Loucy (cell line): ENCODE data around the gene VPS13A.

Experiments
- H2AFZ ChIP-seq: fragments of 200-600 bp; sonication (generic); 2 replicates; pipeline ENCODE4 v1.6.0; 2016; ENCODE audit warnings: antibody characterized with exemption, mild to moderate bottlenecking, low read length, moderate library complexity
- H3F3A ChIP-seq: fragments of 200-600 bp; 2 replicates; pipeline ENCODE4 v1.6.0; 2016; ENCODE audit warnings: antibody characterized with exemption, low read depth, mild to moderate bottlenecking
- H3K27me3 ChIP-seq: fragments of 200-600 bp; sonication (generic); 2 replicates; pipeline ENCODE4 v1.6.1; 2014; ENCODE audit warnings: low read length, mild to moderate bottlenecking; ENCODE audit not compliant: insufficient read depth, poor library complexity, severe bottlenecking
- H3K36me3 ChIP-seq: fragments of 200-600 bp; sonication (generic); 2 replicates; pipeline ENCODE4 v1.6.1; 2016; ENCODE audit warnings: low read length; ENCODE audit not compliant: insufficient read depth
- H3K4me1 ChIP-seq: fragments of 200-600 bp; sonication (generic); 2 replicates; pipeline ENCODE4 v1.5.1; 2014; ENCODE audit warnings: low read length, mild to moderate bottlenecking; ENCODE audit not compliant: insufficient read depth, poor library complexity, severe bottlenecking
- H3K4me2 ChIP-seq: fragments of 200-600 bp; sonication (generic); 2 replicates; pipeline ENCODE4 v1.6.0; 2014; ENCODE audit warnings: antibody characterized with exemption, low read length, low read depth, mild to moderate bottlenecking; ENCODE audit not compliant: poor library complexity, severe bottlenecking
- H3K4me3 ChIP-seq: fragments of 200-600 bp; sonication (generic); 2 replicates; pipeline ENCODE4 v1.5.1; 2014; ENCODE audit warnings: low read length, mild to moderate bottlenecking, mixed read lengths; ENCODE audit not compliant: poor library complexity, severe bottlenecking
- H3K79me2 ChIP-seq: fragments of 200-600 bp; sonication (generic); 2 replicates; pipeline ENCODE4 v1.6.1; 2014; ENCODE audit warnings: low read length; ENCODE audit not compliant: insufficient read depth
- H3K9ac ChIP-seq: fragments of 200-600 bp; sonication (generic); 2 replicates; pipeline ENCODE4 v1.6.0; 2014; ENCODE audit warnings: mild to moderate bottlenecking, low read depth, low read length, moderate library complexity; ENCODE audit not compliant: poor library complexity, severe bottlenecking
- H3K9me2 ChIP-seq: fragments of 200-600 bp; sonication (generic); replicated peaks from 2 replicates; pipeline ENCODE4 v1.6.1; 2016; ENCODE audit warnings: low read depth, low read length, mixed read lengths
- H3K9me3 ChIP-seq: fragments of 200-600 bp; sonication (generic); 2 replicates; pipeline ENCODE4 v1.6.1; 2014; ENCODE audit warnings: mild to moderate bottlenecking, antibody characterized with exemption, low read length, low read depth; ENCODE audit not compliant: insufficient read depth
- H4K20me1 ChIP-seq: fragments of 200-600 bp; sonication (generic); 2 replicates; pipeline ENCODE4 v1.6.0; 2014; ENCODE audit warnings: antibody characterized with exemption, low read length, mild to moderate bottlenecking; ENCODE audit not compliant: insufficient read depth, poor library complexity, severe bottlenecking
- CTCF ChIP-seq: fragments of 200-600 bp; sonication (generic); conservative IDR thresholded peaks from 2 replicates; pipeline ENCODE4 v1.5.1; 2014; ENCODE audit warnings: mild to moderate bottlenecking, antibody characterized with exemption, low read length
- EZH2phosphoT487 ChIP-seq: fragments of 200-600 bp; IDR thresholded peaks from 2 replicates; pipeline ENCODE4 v1.6.1; 2018; ENCODE audit warnings: antibody characterized with exemption, mild to moderate bottlenecking, moderate library complexity, borderline replicate concordance

VPS13A gene

GRCh38 chr9:77293949-77294348, 116.6 kb downstream of the VPS13A start:
- Histone ChIP-seq H3K9me2 (no peaks in the 10 kb centered on the region), H3K9me3 (no peaks in the 10 kb centered on the region), H3K36me3 (peaks cover 23% of the 10 kb centered on the region; the same call in 1 of the 2 replicates), H3K27me3 (no peaks in the 10 kb centered on the region), H3K79me2 (no peaks in the 10 kb centered on the region), H3F3A (0 out of 2 replicates have a peak, but pooled peaks cover 2% of the 10 kb centered on the region), H3K4me3 (no peak overlapping the region), H2AFZ (no peak overlapping the region), H3K9ac (no peak overlapping the region), H3K4me1 (peaks cover 18% of the 10 kb centered on the region), H3K4me2 (no peak overlapping the region), H4K20me1 (no peaks in the 10 kb centered on the region)
- no peak for TF ChIP-seq EZH2phosphoT487
- TF ChIP-seq CTCF: no peak

GRCh38 chr9:77304543-77304942, 127.2 kb downstream of the VPS13A start:
- Histone ChIP-seq H3K9ac (no peak overlapping the region), H3K79me2 (no peaks in the 10 kb centered on the region), H3F3A (no peaks in the 10 kb centered on the region), H3K36me3 (peaks cover 27% of the 10 kb centered on the region; the same call in 1 of the 2 replicates), H2AFZ (no peak overlapping the region), H3K27me3 (no peaks in the 10 kb centered on the region), H4K20me1 (no peaks in the 10 kb centered on the region), H3K9me2 (no peaks in the 10 kb centered on the region), H3K4me1 (no peaks in the 10 kb centered on the region), H3K9me3 (no peaks in the 10 kb centered on the region), H3K4me2 (no peak overlapping the region), H3K4me3 (no peak overlapping the region)
- TF ChIP-seq EZH2phosphoT487: no peak
- no peak for TF ChIP-seq CTCF

- Histone ChIP-seq H3K9ac (no peak overlapping the region), H3K36me3 (peaks cover 22% of the 10 kb centered on the region; the same call in 1 of the 2 replicates), H3K4me1 (no peaks in the 10 kb centered on the region), H3K4me3 (no peak overlapping the region), H3K79me2 (no peaks in the 10 kb centered on the region), H3K9me2 (no peaks in the 10 kb centered on the region), H3K9me3 (no peaks in the 10 kb centered on the region), H4K20me1 (no peaks in the 10 kb centered on the region), H3K27me3 (no peaks in the 10 kb centered on the region), H2AFZ (no peak overlapping the region), H3K4me2 (no peak overlapping the region), H3F3A (no peaks in the 10 kb centered on the region)
- TF ChIP-seq EZH2phosphoT487: no peak
- no peak for TF ChIP-seq CTCF
Observed at GRCh38 chr9:77305622-77306400, 128.5 kb downstream of the VPS13A start.
